HG03103 (cell line): ENCODE measurements around the gene CLNK.

Experiments used
- ATAC-seq: cut with Tn5 transposase; IDR thresholded peaks from one replicate; pipeline ENCODE4 v1.9.1; 2021; ENCODE audit warnings: low read depth; ENCODE audit not compliant: unreplicated experiment

CLNK gene

GRCh38 chr4:10527438-10527837 is 157.1 kb downstream of the CLNK start:
- ATAC-seq = no peak

- no peak for ATAC-seq
These were observed 157.9 kb downstream of the CLNK start for GRCh38 chr4:10526429-10527222.

DNA sequence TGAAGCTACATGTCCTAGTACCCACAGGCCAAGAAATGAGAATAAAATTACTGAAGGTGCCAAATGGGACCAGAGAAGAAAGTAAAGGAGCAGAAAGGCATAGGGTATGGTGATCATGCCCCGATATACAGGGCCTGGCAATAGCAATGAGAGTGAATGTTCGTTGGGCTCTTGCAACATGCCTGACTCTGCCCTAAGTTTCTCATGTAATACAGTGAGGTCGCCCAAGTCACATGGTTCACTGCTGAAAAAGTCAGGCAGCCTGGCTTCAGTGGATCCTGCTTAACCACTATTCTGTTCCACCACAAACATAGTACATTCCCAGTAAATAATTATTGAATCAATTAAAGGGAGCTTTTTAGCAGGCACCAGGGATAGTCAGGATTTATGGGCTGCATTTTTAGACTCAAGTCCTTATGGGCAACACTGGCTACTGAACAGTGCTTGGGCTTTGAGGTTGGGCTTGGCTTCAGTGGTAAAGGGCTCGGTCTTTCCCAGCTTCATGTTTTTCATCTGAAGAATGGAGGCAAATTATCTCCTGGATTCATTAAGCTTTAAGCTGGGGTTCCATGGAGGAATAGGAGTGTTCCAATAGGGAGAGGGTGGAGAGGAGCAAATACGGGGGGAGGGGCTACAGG is 160.3 kb downstream of the CLNK start:
- ATAC-seq = no peak

GRCh38 chr4:10521424-10521823 is 163.1 kb downstream of the CLNK start:
- no peak for ATAC-seq

- no peak for ATAC-seq
These were observed 174.8 kb downstream of the CLNK start for GRCh38 chr4:10509733-10510132.

DNA sequence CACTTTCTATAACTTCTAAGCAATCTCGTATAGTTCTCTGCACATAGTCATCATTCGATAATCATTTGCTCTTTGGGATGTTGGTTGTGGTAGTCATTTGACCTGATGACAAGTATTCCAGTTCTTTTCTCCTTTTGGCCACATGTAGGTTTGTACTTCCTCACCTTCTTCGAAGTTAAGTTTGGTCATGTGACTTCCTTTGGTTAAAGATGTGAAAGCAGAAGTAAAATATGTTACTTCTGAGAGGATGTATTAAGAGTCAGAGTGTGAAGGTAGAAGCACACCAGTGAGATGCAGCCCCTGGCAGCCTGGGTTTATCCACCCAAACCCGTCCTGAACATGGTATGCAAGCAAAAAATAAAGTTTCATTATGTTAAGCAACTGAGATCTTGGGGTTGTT is 178.5 kb downstream of the CLNK start:
- no peak for ATAC-seq

- ATAC-seq = no peak
These were observed 179.9 kb downstream of the CLNK start for GRCh38 chr4:10504570-10505179.

DNA sequence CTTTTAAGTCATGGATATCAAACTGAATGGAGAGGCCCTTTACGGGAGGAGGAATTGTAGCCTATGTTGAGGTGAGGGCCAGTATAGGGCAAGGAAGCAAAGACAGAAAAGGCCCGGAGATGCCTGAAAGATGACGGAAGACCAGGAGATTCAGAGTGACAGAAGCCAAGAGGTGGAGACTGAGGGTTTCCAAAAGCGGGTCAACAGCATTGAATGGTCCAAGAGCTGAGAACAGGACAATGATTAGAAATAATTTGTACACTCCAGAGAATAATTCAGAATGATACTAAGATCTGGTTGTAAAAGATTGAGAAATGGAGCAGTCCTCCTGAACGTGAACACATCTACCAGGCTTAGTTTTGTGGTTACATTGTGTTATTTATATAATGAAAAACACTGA is 181.9 kb downstream of the CLNK start:
- ATAC-seq = no peak

DNA sequence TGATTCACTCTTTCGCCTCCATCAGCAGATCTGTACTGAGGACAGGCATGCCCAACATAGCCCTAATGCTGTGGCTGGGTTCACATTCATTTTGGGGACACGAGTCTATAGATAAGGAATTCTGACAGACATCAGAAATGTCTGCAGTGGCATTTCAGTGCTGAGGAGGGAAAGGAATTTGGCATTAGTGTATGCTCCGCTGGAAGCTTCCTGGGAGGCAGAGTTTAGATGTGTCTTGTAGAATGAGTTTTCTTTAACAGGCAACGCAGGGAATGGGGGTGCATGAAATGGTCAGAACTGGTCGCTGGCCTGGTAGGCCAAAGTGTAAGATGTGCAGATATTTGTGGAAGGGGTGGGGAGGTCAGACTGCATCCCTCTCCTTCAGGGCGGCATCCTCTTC is 183.8 kb downstream of the CLNK start:
- no peak for ATAC-seq

DNA sequence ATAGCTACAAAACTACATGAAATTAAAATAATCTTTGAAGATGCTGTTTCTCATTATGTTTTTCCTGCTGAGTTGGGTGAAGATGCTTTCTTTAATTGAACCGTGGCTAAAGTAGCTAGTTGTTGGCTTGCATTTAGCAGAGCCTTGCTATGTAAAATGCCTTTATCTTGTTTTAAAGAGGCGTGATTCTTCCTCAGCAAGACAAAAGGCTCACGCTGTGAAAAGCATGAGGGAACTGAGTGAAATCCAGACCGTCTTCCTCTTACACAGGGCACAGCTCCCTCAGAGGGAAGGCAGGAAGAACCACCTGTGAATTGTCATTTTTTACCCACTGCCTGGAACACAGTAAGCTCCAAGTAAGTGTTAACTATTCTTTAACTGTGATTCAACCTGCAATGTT is 188.4 kb downstream of the CLNK start:
- no peak for ATAC-seq

GRCh38 chr4:10495651-10496050 is 188.9 kb downstream of the CLNK start:
- no peak for ATAC-seq

- no peak for ATAC-seq
These were observed 192.1 kb downstream of the CLNK start for GRCh38 chr4:10492464-10492863.

GRCh38 chr4:10491401-10491800 is 193.2 kb downstream of the CLNK start:
- ATAC-seq = no peak

DNA sequence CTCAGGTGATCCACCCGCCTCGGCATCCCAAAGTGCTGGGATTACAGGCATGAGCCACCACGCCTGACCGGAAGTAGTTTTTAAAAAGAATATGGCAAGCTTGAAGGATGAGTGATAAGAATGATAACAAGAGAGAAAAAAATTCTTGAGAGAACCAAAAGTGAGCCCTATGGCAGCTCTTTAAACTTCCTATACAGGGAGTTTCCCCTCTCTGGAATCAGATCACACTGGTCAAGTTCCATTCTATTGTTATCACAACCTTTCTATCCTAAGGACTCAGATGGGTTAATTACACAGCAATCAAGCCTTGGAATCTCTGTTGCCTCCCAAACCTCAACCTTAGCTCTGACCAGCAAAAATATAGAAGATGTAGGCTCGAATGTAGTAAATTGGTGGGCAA is 193.6 kb downstream of the CLNK start:
- ATAC-seq = no peak

DNA sequence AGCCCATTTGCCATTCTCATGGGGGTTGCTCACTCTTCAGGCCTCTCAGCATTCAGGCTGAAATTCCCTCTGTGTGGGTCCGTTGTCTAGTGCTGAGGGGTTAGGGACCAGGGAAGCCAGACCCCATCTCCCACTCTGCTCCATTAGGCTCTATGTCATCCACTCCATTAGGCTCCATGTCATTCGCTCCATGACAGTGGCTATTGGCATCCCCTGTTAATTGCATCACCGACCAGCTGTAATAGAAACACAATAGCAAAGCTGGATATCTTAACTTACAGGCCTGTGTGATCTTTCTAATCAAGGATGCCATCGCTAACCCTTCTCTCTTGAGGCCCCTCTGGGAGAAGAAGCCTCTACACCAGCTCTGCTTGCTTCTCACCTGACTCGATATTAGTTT is 201.7 kb downstream of the CLNK start:
- ATAC-seq = no peak

DNA sequence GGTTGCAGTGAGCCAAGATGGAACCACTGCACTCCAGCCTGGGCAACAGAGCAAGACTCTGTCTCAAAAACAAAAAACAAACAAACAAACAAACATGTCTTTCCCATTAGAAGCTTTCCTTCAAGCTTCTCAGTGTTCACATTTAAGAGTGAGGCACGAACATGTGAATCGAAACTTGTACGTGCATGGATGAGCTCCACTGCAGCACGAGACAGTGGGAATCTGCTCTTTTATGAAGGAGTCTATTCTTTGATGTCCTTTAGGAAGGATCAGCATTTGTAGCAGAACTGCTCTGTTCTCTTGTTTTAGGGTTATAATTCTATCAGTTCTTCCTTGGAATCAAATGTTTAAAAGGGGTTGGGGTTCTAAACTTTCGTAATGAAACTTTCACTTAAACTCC is 204.0 kb downstream of the CLNK start:
- no peak for ATAC-seq

GRCh38 chr4:10478621-10479020 is 205.9 kb downstream of the CLNK start:
- no peak for ATAC-seq

DNA sequence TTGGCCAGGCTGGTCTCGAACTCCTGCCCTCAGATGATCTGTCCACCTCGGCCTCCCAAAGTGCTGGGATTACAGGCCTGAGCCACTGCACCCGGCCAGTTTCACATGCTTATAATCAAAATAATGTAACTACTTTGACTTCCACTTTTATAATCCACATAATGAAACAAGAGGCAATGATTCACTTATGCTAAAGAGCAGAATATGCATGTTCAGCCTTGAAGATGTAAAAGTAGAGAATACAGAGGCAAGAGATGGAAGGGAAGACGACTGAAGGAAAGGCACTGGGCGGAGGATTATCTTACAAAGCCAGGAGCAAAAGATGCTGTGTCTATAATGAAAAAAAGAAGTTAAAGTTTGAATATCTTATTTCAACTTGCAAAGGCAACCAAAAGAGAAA is 214.1 kb downstream of the CLNK start:
- ATAC-seq = no peak

- no peak for ATAC-seq
These were observed 218.4 kb downstream of the CLNK start for GRCh38 chr4:10466161-10466560.

- no peak for ATAC-seq
These were observed 221.7 kb downstream of the CLNK start for GRCh38 chr4:10462876-10463275.

DNA sequence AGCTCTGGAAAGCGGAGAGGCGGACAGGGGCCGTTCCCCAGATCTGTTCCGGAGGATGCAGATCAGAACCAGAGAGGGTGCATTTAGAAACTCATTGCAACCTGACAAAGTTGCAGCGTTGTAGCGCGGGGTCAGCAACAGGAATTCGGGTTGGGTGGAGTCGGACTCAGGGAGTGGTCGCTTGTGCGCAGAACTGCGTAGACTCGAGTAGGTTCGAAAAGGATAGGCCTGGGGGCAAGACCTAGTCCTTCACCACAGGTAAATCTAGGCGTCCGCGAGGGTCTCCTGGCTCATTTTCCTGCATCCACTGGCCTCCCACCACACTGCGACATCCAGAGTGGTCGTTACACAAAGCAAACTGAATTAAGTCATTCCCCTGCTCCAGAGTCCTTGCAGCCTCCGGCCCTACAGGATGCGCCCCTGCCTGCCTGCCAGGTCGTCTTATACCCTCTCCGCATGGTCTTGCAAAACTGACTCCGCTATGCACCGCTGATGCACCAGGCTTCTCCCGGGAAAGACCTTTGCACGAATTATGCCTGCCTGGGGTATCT is 222.6 kb downstream of the CLNK start:
- ATAC-seq = no peak
